ENCODE data around the gene TNFSF8. TPM values are rescaled to one million over a fixed set of nuclear protein-coding genes. Genes with fewer than 3 reads are reported as not detected.
A peak's percentile ranks its signal among the peaks of the same experiment; 100 is the strongest.

The TNFSF8 gene
- total and polyA plus RNA-seq, 4 donors, result 0.56 to 2.3 (median 1.1) TPM

- 93% methylated on average over 2 of the region's 11 CpGs for WGBS (ENCODE audit: insufficient coverage)
These were observed 68.3 kb downstream of the TNFSF8 start for GRCh38 chr9:114861922-114862605.

GRCh38 chr9:114861273-114861672 lies 69.1 kb downstream of the TNFSF8 start:
- DNase-seq (ENCODE audit: low read depth in 4 of 6, low spot score in 6 of 6), result no peak
- no peaks in the 10 kb centered on the region for H3K9me3 ChIP-seq (ENCODE audit: control insufficient read depth, insufficient read depth, low read length)
- no peak overlapping the region for H3K4me3 ChIP-seq (ENCODE audit: low read depth, low read length)
- WGBS (ENCODE audit: insufficient coverage), result 86% methylated on average over 1 of the region's 5 CpGs
- no peaks in the 10 kb centered on the region for H3K4me1 ChIP-seq (ENCODE audit: control insufficient read depth, insufficient read depth, low read length)
- H3K27me3 ChIP-seq (ENCODE audit: control insufficient read depth, insufficient read depth, low read length), result no peaks in the 10 kb centered on the region
- H3K27ac ChIP-seq (ENCODE audit: low read depth, low read length), result no peak overlapping the region
- no peaks in the 10 kb centered on the region for H3K36me3 ChIP-seq (ENCODE audit: control insufficient read depth, insufficient read depth, low read length)

More at GRCh38 chr9:114861922-114862605, 68.3 kb downstream of the TNFSF8 start:
- H3K9me3 ChIP-seq (ENCODE audit: control insufficient read depth, insufficient read depth, low read length), result no peaks in the 10 kb centered on the region
- no peaks in the 10 kb centered on the region for H3K36me3 ChIP-seq (ENCODE audit: control insufficient read depth, insufficient read depth, low read length)
- H3K4me3 ChIP-seq (ENCODE audit: low read depth, low read length), result no peak overlapping the region
- H3K4me1 ChIP-seq (ENCODE audit: control insufficient read depth, insufficient read depth, low read length), result no peaks in the 10 kb centered on the region
- no peak overlapping the region for H3K27ac ChIP-seq (ENCODE audit: low read depth, low read length)
- H3K27me3 ChIP-seq (ENCODE audit: control insufficient read depth, insufficient read depth, low read length), result no peaks in the 10 kb centered on the region
- peak in 1 of 6 donors; percentile 4 for DNase-seq (ENCODE audit: low read depth in 4 of 6, low spot score in 6 of 6)

- no peaks in the 10 kb centered on the region for H3K9me3 ChIP-seq (ENCODE audit: control insufficient read depth, insufficient read depth, low read length)
- no peaks in the 10 kb centered on the region for H3K27me3 ChIP-seq (ENCODE audit: control insufficient read depth, insufficient read depth, low read length)
- H3K27ac ChIP-seq (ENCODE audit: low read depth, low read length), result no peak overlapping the region
- H3K36me3 ChIP-seq (ENCODE audit: control insufficient read depth, insufficient read depth, low read length), result no peaks in the 10 kb centered on the region
- no CpG with 5 or more reads among the region's 2 CpGs for WGBS (ENCODE audit: insufficient coverage)
- no peak for DNase-seq (ENCODE audit: low read depth in 4 of 6, low spot score in 6 of 6)
- H3K4me1 ChIP-seq (ENCODE audit: control insufficient read depth, insufficient read depth, low read length), result no peaks in the 10 kb centered on the region
- no peak overlapping the region for H3K4me3 ChIP-seq (ENCODE audit: low read depth, low read length)
These were observed 70.2 kb downstream of the TNFSF8 start for GRCh38 chr9:114860187-114860586.

- no peak overlapping the region for H3K4me3 ChIP-seq (ENCODE audit: low read depth, low read length)
- H3K4me1 ChIP-seq (ENCODE audit: control insufficient read depth, insufficient read depth, low read length), result no peaks in the 10 kb centered on the region
- no peaks in the 10 kb centered on the region for H3K36me3 ChIP-seq (ENCODE audit: control insufficient read depth, insufficient read depth, low read length)
- H3K27me3 ChIP-seq (ENCODE audit: control insufficient read depth, insufficient read depth, low read length), result no peaks in the 10 kb centered on the region
- no CpG with 5 or more reads among the region's 2 CpGs for WGBS (ENCODE audit: insufficient coverage)
- no peak overlapping the region for H3K27ac ChIP-seq (ENCODE audit: low read depth, low read length)
- no peak for DNase-seq (ENCODE audit: low read depth in 4 of 6, low spot score in 6 of 6)
- H3K9me3 ChIP-seq (ENCODE audit: control insufficient read depth, insufficient read depth, low read length), result no peaks in the 10 kb centered on the region
These were observed 73.5 kb downstream of the TNFSF8 start for GRCh38 chr9:114856942-114857315.

GRCh38 chr9:114856215-114856941 lies 74.0 kb downstream of the TNFSF8 start:
- DNase-seq (ENCODE audit: low read depth in 4 of 6, low spot score in 6 of 6), result peak in 1 of 6 donors; percentile 4
- 91% methylated on average over 4 of the region's 4 CpGs for WGBS (ENCODE audit: insufficient coverage)
- no peak overlapping the region for H3K27ac ChIP-seq (ENCODE audit: low read depth, low read length)
- H3K4me3 ChIP-seq (ENCODE audit: low read depth, low read length), result no peak overlapping the region
- H3K9me3 ChIP-seq (ENCODE audit: control insufficient read depth, insufficient read depth, low read length), result no peaks in the 10 kb centered on the region
- no peaks in the 10 kb centered on the region for H3K4me1 ChIP-seq (ENCODE audit: control insufficient read depth, insufficient read depth, low read length)
- no peaks in the 10 kb centered on the region for H3K36me3 ChIP-seq (ENCODE audit: control insufficient read depth, insufficient read depth, low read length)
- no peaks in the 10 kb centered on the region for H3K27me3 ChIP-seq (ENCODE audit: control insufficient read depth, insufficient read depth, low read length)

GRCh38 chr9:114855488-114855887 lies 74.9 kb downstream of the TNFSF8 start:
- H3K27me3 ChIP-seq (ENCODE audit: control insufficient read depth, insufficient read depth, low read length), result no peaks in the 10 kb centered on the region
- DNase-seq (ENCODE audit: low read depth in 4 of 6, low spot score in 6 of 6), result no peak
- H3K36me3 ChIP-seq (ENCODE audit: control insufficient read depth, insufficient read depth, low read length), result no peaks in the 10 kb centered on the region
- H3K4me3 ChIP-seq (ENCODE audit: low read depth, low read length), result no peak overlapping the region
- H3K9me3 ChIP-seq (ENCODE audit: control insufficient read depth, insufficient read depth, low read length), result no peaks in the 10 kb centered on the region
- no CpG with 5 or more reads among the region's 2 CpGs for whole genome bisulfite sequencing (ENCODE audit: insufficient coverage)
- no peak overlapping the region for H3K27ac ChIP-seq (ENCODE audit: low read depth, low read length)
- no peaks in the 10 kb centered on the region for H3K4me1 ChIP-seq (ENCODE audit: control insufficient read depth, insufficient read depth, low read length)

- Histone ChIP-seq H3K4me3 (ENCODE audit: low read depth, low read length) (no peak overlapping the region), H3K9me3 (ENCODE audit: control insufficient read depth, insufficient read depth, low read length) (no peaks in the 10 kb centered on the region), H3K27me3 (ENCODE audit: control insufficient read depth, insufficient read depth, low read length) (no peaks in the 10 kb centered on the region), H3K36me3 (ENCODE audit: control insufficient read depth, insufficient read depth, low read length) (no peaks in the 10 kb centered on the region), H3K27ac (ENCODE audit: low read depth, low read length) (no peak overlapping the region), H3K4me1 (ENCODE audit: control insufficient read depth, insufficient read depth, low read length) (no peaks in the 10 kb centered on the region)
- no peak for DNase-seq (ENCODE audit: low read depth in 4 of 6, low spot score in 6 of 6)
- WGBS (ENCODE audit: insufficient coverage), result 93% methylated on average over 4 of the region's 7 CpGs
These were observed 75.5 kb downstream of the TNFSF8 start for GRCh38 chr9:114854736-114855355.

GRCh38 chr9:114853071-114853855 lies 77.1 kb downstream of the TNFSF8 start:
- DNase-seq (ENCODE audit: low read depth in 4 of 6, low spot score in 6 of 6), result no peak
- Histone ChIP-seq H3K36me3 (ENCODE audit: control insufficient read depth, insufficient read depth, low read length) (no peaks in the 10 kb centered on the region), H3K4me1 (ENCODE audit: control insufficient read depth, insufficient read depth, low read length) (no peaks in the 10 kb centered on the region), H3K9me3 (ENCODE audit: control insufficient read depth, insufficient read depth, low read length) (no peaks in the 10 kb centered on the region), H3K27me3 (ENCODE audit: control insufficient read depth, insufficient read depth, low read length) (no peaks in the 10 kb centered on the region), H3K4me3 (ENCODE audit: low read depth, low read length) (no peak overlapping the region), H3K27ac (ENCODE audit: low read depth, low read length) (no peak overlapping the region)
- 91% methylated on average over 3 of the region's 3 CpGs for whole genome bisulfite sequencing (ENCODE audit: insufficient coverage)

- Histone ChIP-seq H3K27ac (ENCODE audit: low read depth, low read length) (no peak overlapping the region), H3K4me3 (ENCODE audit: low read depth, low read length) (no peak overlapping the region), H3K36me3 (ENCODE audit: control insufficient read depth, insufficient read depth, low read length) (no peaks in the 10 kb centered on the region), H3K9me3 (ENCODE audit: control insufficient read depth, insufficient read depth, low read length) (no peaks in the 10 kb centered on the region), H3K4me1 (ENCODE audit: control insufficient read depth, insufficient read depth, low read length) (no peaks in the 10 kb centered on the region), H3K27me3 (ENCODE audit: control insufficient read depth, insufficient read depth, low read length) (no peaks in the 10 kb centered on the region)
- 100% methylated on average over 1 of the region's 4 CpGs for WGBS (ENCODE audit: insufficient coverage)
- no peak for DNase-seq (ENCODE audit: low read depth in 4 of 6, low spot score in 6 of 6)
These were observed 78.3 kb downstream of the TNFSF8 start for GRCh38 chr9:114852050-114852594.

Measured in spinal cord (tissue), 10 donors.